Esophagus muscularis mucosa (tissue), 4 donors: ENCODE measurements around the gene S100A12. TPM values are rescaled to one million over a fixed set of nuclear protein-coding genes. Genes with fewer than 3 reads are reported as not detected.

ENCODE experiments used
- DNase-seq: peaks from one replicate; pipeline ENCODE4 v3.0.0-alpha.2; 2017; ENCODE audit errors: extremely low spot score
- H3K27ac ChIP-seq, 4 donors: fragments of 200-600 bp; sonication (generic); replicated peaks in 1 of 4; 1 replicate in 3 of 4; 2 replicates in 1 of 4; pipeline ENCODE4 v1.5.1; 2016 to 2019; ENCODE audit warnings: mild to moderate bottlenecking in 1 of 4
- H3K27me3 ChIP-seq, 4 donors: fragments of 200-600 bp; sonication (generic); one replicate each; pipeline versions ENCODE4 v1.5.1 to v1.6.0; 2016 to 2019
- H3K36me3 ChIP-seq, 4 donors: fragments of 200-600 bp; sonication (generic); one replicate each; pipeline ENCODE4 v1.5.1; 2016 to 2019
- H3K4me1 ChIP-seq, 4 donors: fragments of 200-600 bp; sonication (generic); one replicate each; pipeline ENCODE4 v1.5.1; 2016 to 2019
- H3K4me3 ChIP-seq, 4 donors: fragments of 200-600 bp; sonication (generic); 1 replicate in 2 of 4; 2 replicates in 2 of 4; pipeline ENCODE4 v1.5.1; 2016 to 2019; ENCODE audit warnings: mild to moderate bottlenecking in 4 of 4, moderate library complexity in 1 of 4
- H3K9me3 ChIP-seq, 4 donors: fragments of 200-600 bp; sonication (generic); 1 replicate in 3 of 4; 2 replicates in 1 of 4; pipeline ENCODE4 v1.5.1; 2016 to 2019
- EP300 ChIP-seq: sonication (generic); formaldehyde crosslinking; IDR thresholded peaks from one replicate; pipeline ENCODE4 v1.6.1; 2017; ENCODE audit warnings: antibody characterized with exemption
- POLR2A ChIP-seq: fragments of 450-650 bp; IDR thresholded peaks from one replicate; pipeline ENCODE4 v1.6.1; 2017; ENCODE audit warnings: antibody characterized with exemption, moderate library complexity, mild to moderate bottlenecking, low read depth
- POLR2AphosphoS5 ChIP-seq, 2 donors: sonication (generic); formaldehyde crosslinking; IDR thresholded peaks; one replicate each; pipeline ENCODE4 v1.6.1; 2017; ENCODE audit warnings: antibody characterized with exemption in 2 of 2
- WGBS: methylation state at CpG from one replicate; pipeline ENCODE4 v1.1.5; 2018; 5-methylcytosine and 5-hydroxymethylcytosine counted together
- intact Hi-C: fragments of 100-400 bp; cut with DNase I; formaldehyde crosslinking; loops from one replicate; pipeline ENCODE4 v1.15.1; 2023
- total RNA-seq, 4 donors: library from RNA; depleted of rRNA; stranded (reverse); fragments of >200 nt; gene quantifications; one replicate each; pipeline versions ENCODE4 v1.1.0 to v1.2.1, GENCODE V29; 2016
- TF ChIP-seq, protein P1 (sequence below), 3 experiments: fragments of 200-600 bp in 2 of 3; fragments of 450-650 bp in 1 of 3; sonication (generic) in 2 of 3; IDR thresholded peaks; one replicate each; pipeline ENCODE4 v1.5.1; 2017 to 2019; ENCODE audit warnings: antibody characterized with exemption in 3 of 3, mild to moderate bottlenecking in 2 of 3, moderate library complexity in 1 of 3

Gene S100A12
- total RNA-seq, 4 donors from 2014 or later: 33.1 TPM; not detected in 3

DNA sequence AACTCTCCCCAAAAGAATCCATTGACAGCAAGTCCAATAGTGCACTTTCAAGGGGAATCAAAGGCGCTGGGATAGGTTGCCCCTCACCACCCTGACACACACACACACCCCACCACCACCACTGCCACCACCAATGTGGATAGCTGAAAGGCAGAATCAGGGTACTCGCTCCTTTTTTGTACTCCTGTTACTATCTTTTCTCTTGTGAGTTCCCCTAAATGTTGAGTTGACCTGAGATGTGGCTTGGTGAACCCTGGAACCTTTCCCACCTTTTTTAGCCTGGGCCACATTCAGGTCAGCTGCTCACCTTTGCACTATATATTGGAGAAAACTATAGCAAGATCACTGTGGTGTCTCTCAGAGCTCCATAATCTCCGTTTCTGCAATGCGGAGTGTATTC lies 11.6 kb upstream of the S100A12 start:
- no peaks in the 10 kb centered on the region for H3K36me3 ChIP-seq
- H3K9me3 ChIP-seq: peaks cover 0 to 12% (median 3%) of the 10 kb centered on the region in 4 donors
- TF ChIP-seq EP300 (no peak), POLR2AphosphoS5 (IDR thresholded peaks at IDR 0.05) (no peak), POLR2A (no peak)
- TF ChIP-seq, protein P1, sequence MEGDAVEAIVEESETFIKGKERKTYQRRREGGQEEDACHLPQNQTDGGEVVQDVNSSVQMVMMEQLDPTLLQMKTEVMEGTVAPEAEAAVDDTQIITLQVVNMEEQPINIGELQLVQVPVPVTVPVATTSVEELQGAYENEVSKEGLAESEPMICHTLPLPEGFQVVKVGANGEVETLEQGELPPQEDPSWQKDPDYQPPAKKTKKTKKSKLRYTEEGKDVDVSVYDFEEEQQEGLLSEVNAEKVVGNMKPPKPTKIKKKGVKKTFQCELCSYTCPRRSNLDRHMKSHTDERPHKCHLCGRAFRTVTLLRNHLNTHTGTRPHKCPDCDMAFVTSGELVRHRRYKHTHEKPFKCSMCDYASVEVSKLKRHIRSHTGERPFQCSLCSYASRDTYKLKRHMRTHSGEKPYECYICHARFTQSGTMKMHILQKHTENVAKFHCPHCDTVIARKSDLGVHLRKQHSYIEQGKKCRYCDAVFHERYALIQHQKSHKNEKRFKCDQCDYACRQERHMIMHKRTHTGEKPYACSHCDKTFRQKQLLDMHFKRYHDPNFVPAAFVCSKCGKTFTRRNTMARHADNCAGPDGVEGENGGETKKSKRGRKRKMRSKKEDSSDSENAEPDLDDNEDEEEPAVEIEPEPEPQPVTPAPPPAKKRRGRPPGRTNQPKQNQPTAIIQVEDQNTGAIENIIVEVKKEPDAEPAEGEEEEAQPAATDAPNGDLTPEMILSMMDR (IDR thresholded peaks at IDR 0.05): no peak
- no peak overlapping the region for H3K4me3 ChIP-seq
- intact Hi-C loops: no loop called here
- no peak overlapping the region for H3K27ac ChIP-seq
- WGBS: 83% methylated on average over 4 of the region's 4 CpGs
- peaks cover 0 to 22% (median 0%) of the 10 kb centered on the region in 4 donors for H3K27me3 ChIP-seq
- H3K4me1 ChIP-seq: no peaks in the 10 kb centered on the region
- peak; percentile 81 for DNase-seq

DNA sequence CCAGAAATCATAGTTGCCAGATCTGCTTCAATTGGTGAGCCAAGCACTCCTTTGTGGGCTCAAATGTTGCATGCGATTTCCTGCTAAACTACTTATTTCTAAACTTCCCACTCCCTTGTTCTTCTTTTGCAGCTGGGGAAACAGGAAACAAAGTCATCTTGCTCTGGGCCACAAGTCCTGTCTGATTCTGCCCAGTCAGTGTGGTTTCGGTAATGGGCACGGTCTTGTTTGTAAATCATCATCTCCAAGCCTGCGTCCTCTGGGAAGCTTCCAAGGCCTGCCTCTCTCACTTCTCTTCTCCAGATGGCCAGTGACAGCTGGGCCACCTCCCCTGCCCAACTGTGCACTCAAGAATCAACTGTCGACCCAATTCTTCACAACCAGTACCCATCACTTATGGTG lies 11.1 kb upstream of the S100A12 start:
- no peak overlapping the region for H3K27ac ChIP-seq
- H3K4me3 ChIP-seq: no peak overlapping the region
- H3K4me1 ChIP-seq: no peaks in the 10 kb centered on the region
- TF ChIP-seq, protein P1 (IDR thresholded peaks at IDR 0.05): no peak
- TF ChIP-seq POLR2AphosphoS5 (IDR thresholded peaks at IDR 0.05): peak in 1 of 2 donors; percentile 9
- H3K9me3 ChIP-seq: peaks cover 0 to 17% (median 3%) of the 10 kb centered on the region in 4 donors
- 83% methylated on average over 5 of the region's 5 CpGs for WGBS
- H3K36me3 ChIP-seq: no peaks in the 10 kb centered on the region
- peaks cover 0 to 18% (median 0%) of the 10 kb centered on the region in 4 donors for H3K27me3 ChIP-seq
- DNase-seq: peak; percentile 92
- intact Hi-C loops: no loop called here

DNA sequence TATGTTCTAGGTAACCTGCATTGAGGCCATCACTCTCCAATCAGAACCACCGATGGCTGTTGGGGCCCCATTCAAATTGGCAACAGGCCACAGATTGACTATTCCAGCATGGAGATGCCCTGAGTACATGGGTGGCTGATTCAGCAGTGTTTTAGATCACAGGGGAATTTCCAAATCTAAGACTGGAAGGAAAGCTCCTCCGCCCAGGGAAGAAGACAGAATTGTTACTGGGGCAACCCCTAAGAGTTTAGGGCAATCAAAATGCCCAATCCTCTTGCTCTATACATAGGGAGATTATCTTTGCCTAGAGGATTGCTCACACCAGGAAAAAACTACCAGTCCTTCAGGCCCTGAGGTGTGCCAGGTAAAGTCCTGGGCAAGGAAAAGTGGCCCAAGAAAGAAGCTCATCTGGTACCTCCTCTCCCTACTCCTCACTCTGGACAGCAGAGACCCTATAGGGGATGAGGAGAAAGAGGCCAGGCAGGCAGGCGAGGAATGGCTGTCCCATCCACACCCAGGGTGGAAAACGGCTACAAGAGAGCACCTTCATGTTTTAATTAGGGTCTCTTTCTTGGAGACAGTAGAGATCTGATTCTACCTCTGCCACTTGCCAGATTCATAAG lies 9.6 kb upstream of the S100A12 start:
- no peak for DNase-seq
- Histone ChIP-seq H3K27me3 (peaks cover 0 to 5% (median 0%) of the 10 kb centered on the region in 4 donors), H3K4me3 (no peak overlapping the region), H3K36me3 (no peaks in the 10 kb centered on the region), H3K27ac (no peak overlapping the region), H3K9me3 (peaks cover 0 to 23% (median 3%) of the 10 kb centered on the region in 4 donors), H3K4me1 (no peaks in the 10 kb centered on the region)
- WGBS: 81% methylated on average over 4 of the region's 4 CpGs
- intact Hi-C loops: no loop called here
- no peak for TF ChIP-seq POLR2AphosphoS5 (IDR thresholded peaks at IDR 0.05)
- TF ChIP-seq, protein P1 (IDR thresholded peaks at IDR 0.05): no peak

DNA sequence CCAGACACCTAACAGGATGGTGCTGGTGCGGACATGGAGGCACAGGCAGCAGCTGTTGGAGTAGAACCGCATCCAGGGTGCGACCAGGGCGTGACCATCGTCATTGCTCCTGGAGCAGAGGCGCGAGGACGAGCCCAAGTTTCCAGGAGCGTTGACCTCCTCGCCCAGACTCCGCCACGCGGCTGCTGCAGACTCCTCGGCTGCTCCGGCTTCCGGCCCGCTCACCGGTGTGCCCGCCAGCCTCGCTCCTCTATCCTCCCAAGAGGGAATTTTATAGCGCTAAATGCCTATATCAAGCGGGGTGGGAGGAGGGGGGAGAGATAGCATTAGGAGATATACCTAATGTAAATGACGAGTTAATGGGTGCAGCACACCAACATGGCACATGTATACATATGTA lies 5.3 kb upstream of the S100A12 start:
- no peak overlapping the region for H3K27ac ChIP-seq
- no peak for DNase-seq
- TF ChIP-seq EP300 (no peak), POLR2AphosphoS5 (IDR thresholded peaks at IDR 0.05) (no peak), POLR2A (no peak)
- TF ChIP-seq, protein P1 (IDR thresholded peaks at IDR 0.05): no peak
- H3K9me3 ChIP-seq: peaks cover 0 to 23% (median 3%) of the 10 kb centered on the region in 4 donors
- H3K36me3 ChIP-seq: no peaks in the 10 kb centered on the region
- H3K4me1 ChIP-seq: no peaks in the 10 kb centered on the region
- H3K4me3 ChIP-seq: no peak overlapping the region
- intact Hi-C loops: no loop called here
- H3K27me3 ChIP-seq: peaks cover 0 to 15% (median 0%) of the 10 kb centered on the region in 4 donors
- WGBS: 94% methylated on average over 20 of the region's 23 CpGs

DNA sequence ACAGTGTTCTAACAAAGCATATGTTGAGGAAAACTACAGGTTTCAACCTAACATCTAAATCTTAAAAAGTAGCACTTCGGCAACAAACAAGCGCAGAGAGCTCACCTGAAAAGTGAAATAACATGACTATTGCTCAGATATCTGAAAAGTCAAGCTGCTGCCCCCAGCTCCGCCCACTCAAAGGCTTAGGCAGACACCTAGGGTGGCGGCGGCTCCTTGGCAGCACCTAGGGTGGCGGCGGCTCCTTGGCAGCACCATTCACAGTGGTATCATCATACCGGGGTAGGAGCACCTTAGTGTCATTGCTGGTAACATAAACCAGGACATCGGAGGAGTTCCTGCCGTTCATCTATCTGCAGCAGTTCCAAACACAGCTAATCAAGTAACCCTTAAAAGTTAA lies 4.2 kb upstream of the S100A12 start:
- H3K27me3 ChIP-seq: peaks cover 0 to 15% (median 0%) of the 10 kb centered on the region in 4 donors
- no peak overlapping the region for H3K27ac ChIP-seq
- H3K9me3 ChIP-seq: peaks cover 0 to 23% (median 3%) of the 10 kb centered on the region in 4 donors
- intact Hi-C loops: no loop called here
- no peak for TF ChIP-seq POLR2A
- no peak for TF ChIP-seq EP300
- TF ChIP-seq POLR2AphosphoS5 (IDR thresholded peaks at IDR 0.05): no peak
- TF ChIP-seq, protein P1 (IDR thresholded peaks at IDR 0.05): no peak
- 93% methylated on average over 10 of the region's 10 CpGs for WGBS
- no peak overlapping the region for H3K4me3 ChIP-seq
- no peaks in the 10 kb centered on the region for H3K36me3 ChIP-seq
- H3K4me1 ChIP-seq: no peaks in the 10 kb centered on the region
- no peak for DNase-seq
